ENCODE measurements around the gene ZDHHC1. TPM values are rescaled to one million over a fixed set of nuclear protein-coding genes. Genes with fewer than 3 reads are reported as not detected.

Gene ZDHHC1
- total RNA-seq, 2 donors from 2014 or later: 7.9 to 8.7 TPM

GRCh38 chr16:67458121-67458641, 41.9 kb upstream of the ZDHHC1 start:
- Histone ChIP-seq H3K9me3 (no peaks in the 10 kb centered on the region), H3K36me3 (no peaks in the 10 kb centered on the region), H3K27me3 (no peaks in the 10 kb centered on the region), H3K4me1 (peaks cover 39% of the 10 kb centered on the region), H3K4me3 (peak overlapping the region; percentile 24), H3K27ac (peak overlapping the region; percentile 92), H3K9ac (ENCODE audit: low read depth in 2 of 2, low read length in 2 of 2) (peak overlapping the region; percentile 69 to 91)
- intact Hi-C loops (cut with DNase I): no loop called here
- peak; percentile 19 for DNase-seq
- TF ChIP-seq CTCF (IDR thresholded peaks at IDR 0.05): no peak

- DNase-seq: no peak
- H3K27ac ChIP-seq: peak overlapping the region; percentile 92
- intact Hi-C loops (cut with DNase I): no loop called here
- peak overlapping the region; percentile 69 to 91 for H3K9ac ChIP-seq (ENCODE audit: low read depth in 2 of 2, low read length in 2 of 2)
- H3K36me3 ChIP-seq: no peaks in the 10 kb centered on the region
- no peaks in the 10 kb centered on the region for H3K27me3 ChIP-seq
- H3K4me1 ChIP-seq: peaks cover 39% of the 10 kb centered on the region
- no peak for TF ChIP-seq CTCF (IDR thresholded peaks at IDR 0.05)
- H3K4me3 ChIP-seq: peak overlapping the region; percentile 3
- no peaks in the 10 kb centered on the region for H3K9me3 ChIP-seq
Observed at GRCh38 chr16:67457611-67458010, 41.3 kb upstream of the ZDHHC1 start.

GRCh38 chr16:67456391-67457081, 40.3 kb upstream of the ZDHHC1 start:
- TF ChIP-seq CTCF (IDR thresholded peaks at IDR 0.05): peak; percentile 46
- Histone ChIP-seq H3K27ac (peak overlapping the region; percentile 92), H3K9ac (ENCODE audit: low read depth in 2 of 2, low read length in 2 of 2) (peak overlapping the region; percentile 69 to 91), H3K9me3 (no peaks in the 10 kb centered on the region), H3K4me3 (peak overlapping the region; percentile 3), H3K4me1 (peaks cover 49% of the 10 kb centered on the region), H3K36me3 (no peaks in the 10 kb centered on the region), H3K27me3 (no peaks in the 10 kb centered on the region)
- intact Hi-C loops (cut with DNase I): no loop called here
- peak; percentile 77 for DNase-seq

GRCh38 chr16:67454852-67455251, 38.6 kb upstream of the ZDHHC1 start:
- H3K4me1 ChIP-seq: peaks cover 40% of the 10 kb centered on the region
- no peak overlapping the region for H3K27ac ChIP-seq
- H3K27me3 ChIP-seq: no peaks in the 10 kb centered on the region
- no peak overlapping the region for H3K4me3 ChIP-seq
- TF ChIP-seq CTCF (IDR thresholded peaks at IDR 0.05): no peak
- no peaks in the 10 kb centered on the region for H3K9me3 ChIP-seq
- DNase-seq: no peak
- intact Hi-C loops (cut with DNase I): no loop called here
- peak overlapping the region in 1 of 2 donors; percentile 91 for H3K9ac ChIP-seq (ENCODE audit: low read depth in 2 of 2, low read length in 2 of 2)
- no peaks in the 10 kb centered on the region for H3K36me3 ChIP-seq

- TF ChIP-seq CTCF (IDR thresholded peaks at IDR 0.05): no peak
- Histone ChIP-seq H3K36me3 (no peaks in the 10 kb centered on the region), H3K9me3 (no peaks in the 10 kb centered on the region), H3K27ac (no peak overlapping the region), H3K9ac (ENCODE audit: low read depth in 2 of 2, low read length in 2 of 2) (peak overlapping the region in 1 of 2 donors; percentile 28), H3K4me1 (peaks cover 33% of the 10 kb centered on the region), H3K4me3 (no peak overlapping the region), H3K27me3 (no peaks in the 10 kb centered on the region)
- no peak for DNase-seq
- intact Hi-C loops (cut with DNase I): no loop called here
Observed at GRCh38 chr16:67454104-67454503, 37.8 kb upstream of the ZDHHC1 start.
